Measurements from ENCODE around the gene ZZZ3. TPM values are rescaled to one million over a fixed set of nuclear protein-coding genes. Genes with fewer than 3 reads are reported as not detected.

ZZZ3 gene
- 64.3 and 69.2 TPM in 2 replicates for total RNA-seq

DNA sequence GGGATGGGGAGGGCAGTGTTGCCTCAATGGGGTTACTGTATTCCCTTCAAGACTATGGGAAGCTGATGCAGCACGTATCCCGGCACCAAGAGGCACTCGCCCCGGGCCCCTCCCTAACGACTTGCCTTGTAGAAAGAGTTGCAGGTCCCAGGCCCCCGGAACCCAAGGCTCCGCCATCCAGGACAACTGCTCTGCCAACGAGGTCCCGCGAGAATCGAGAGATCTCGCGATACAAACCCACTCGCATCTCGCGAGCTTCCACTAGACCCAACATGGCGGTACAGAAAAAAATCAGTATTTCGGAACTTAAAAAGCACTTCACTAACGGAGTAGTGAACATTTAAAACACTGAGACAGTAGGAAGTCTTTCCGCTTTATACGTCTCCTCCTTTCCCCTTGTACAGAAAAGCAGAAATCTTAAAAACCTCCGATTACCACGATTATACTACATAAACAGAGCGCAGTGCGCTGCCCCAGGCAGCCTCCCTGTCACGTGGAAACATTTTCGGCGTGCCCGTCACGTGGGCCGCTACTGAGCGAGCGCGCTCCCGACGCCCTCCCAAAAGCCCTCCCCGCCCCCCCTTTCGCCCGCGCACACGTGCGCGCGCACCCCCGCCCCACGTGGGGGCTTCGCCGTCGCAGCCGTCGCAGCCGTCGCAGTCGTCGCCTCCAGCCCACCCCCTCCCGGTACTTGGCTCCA lies at the start of gene ZZZ3:
Gene ZZZ3, minus strand, starts transcription at position 199 of the 700 bp plus-strand sequence. CDS start 49,304 bp downstream, outside the sequence.
- FAIRE-seq (no peak), DNase-seq (ENCODE audit: low read depth) (peak; percentile 86)
- H3K27me3 ChIP-seq (ENCODE audit: control insufficient read depth, insufficient read depth, low read length), result no peaks in the 10 kb centered on the region
- H3K4me3 ChIP-seq (ENCODE audit: low read depth, low read length), result peak within 1 kb of the TSS; percentile 70
- TF ChIP-seq, protein P1, sequence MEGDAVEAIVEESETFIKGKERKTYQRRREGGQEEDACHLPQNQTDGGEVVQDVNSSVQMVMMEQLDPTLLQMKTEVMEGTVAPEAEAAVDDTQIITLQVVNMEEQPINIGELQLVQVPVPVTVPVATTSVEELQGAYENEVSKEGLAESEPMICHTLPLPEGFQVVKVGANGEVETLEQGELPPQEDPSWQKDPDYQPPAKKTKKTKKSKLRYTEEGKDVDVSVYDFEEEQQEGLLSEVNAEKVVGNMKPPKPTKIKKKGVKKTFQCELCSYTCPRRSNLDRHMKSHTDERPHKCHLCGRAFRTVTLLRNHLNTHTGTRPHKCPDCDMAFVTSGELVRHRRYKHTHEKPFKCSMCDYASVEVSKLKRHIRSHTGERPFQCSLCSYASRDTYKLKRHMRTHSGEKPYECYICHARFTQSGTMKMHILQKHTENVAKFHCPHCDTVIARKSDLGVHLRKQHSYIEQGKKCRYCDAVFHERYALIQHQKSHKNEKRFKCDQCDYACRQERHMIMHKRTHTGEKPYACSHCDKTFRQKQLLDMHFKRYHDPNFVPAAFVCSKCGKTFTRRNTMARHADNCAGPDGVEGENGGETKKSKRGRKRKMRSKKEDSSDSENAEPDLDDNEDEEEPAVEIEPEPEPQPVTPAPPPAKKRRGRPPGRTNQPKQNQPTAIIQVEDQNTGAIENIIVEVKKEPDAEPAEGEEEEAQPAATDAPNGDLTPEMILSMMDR (IDR thresholded peaks at IDR 0.05; ENCODE audit: insufficient read depth, low read length, severe bottlenecking), result no peak
- H3K36me3 ChIP-seq (ENCODE audit: control insufficient read depth, insufficient read depth, low read length), result no peaks in the 10 kb centered on the region

DNA sequence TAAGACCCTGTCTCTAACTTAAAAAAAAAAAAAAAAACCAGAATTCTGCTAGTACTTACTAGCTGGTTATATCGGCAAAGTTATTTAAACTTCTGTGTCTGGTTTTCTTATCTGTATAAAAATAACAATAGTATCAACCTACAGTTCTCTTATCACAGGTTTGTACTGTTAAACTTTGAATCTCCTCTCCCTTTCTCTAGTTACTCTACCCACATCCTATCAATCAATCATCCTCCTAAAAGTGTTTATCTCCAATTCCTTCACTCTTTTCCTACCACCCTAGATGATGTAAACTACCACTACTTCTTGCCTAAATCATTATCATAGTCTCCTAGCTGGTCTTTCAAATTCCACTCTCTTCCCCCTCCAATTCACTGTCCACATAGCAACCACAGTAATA lies 49.6 kb upstream of the ZZZ3 start:
- no peak for FAIRE-seq
- H3K36me3 ChIP-seq (ENCODE audit: control insufficient read depth, insufficient read depth, low read length), result peaks cover 3% of the 10 kb centered on the region
- TF ChIP-seq, protein P1 (IDR thresholded peaks at IDR 0.05; ENCODE audit: insufficient read depth, low read length, severe bottlenecking), result no peak

DNA sequence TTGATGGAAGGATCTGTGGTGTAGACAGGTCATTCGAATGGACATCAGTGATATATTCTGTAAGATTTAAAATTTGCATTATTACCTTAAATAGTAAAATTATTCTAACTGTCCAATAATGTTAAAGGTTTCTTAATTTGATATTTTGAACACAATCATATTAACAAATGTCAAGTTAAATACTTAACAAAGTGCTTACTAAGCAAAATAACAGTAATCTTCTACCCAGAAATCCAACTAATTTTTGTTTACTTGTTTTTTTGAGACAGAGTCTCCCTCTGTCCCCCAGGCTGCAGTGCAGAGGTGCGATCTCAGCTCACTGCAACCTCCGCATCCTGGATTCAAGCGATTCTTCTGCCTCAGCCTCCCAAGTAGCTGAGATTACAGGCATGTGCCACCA lies 43.2 kb upstream of the ZZZ3 start:
- DNase-seq (ENCODE audit: low read depth), result no peak
- Histone ChIP-seq H3K36me3 (ENCODE audit: control insufficient read depth, insufficient read depth, low read length) (peaks cover 4% of the 10 kb centered on the region), H3K27me3 (ENCODE audit: control insufficient read depth, insufficient read depth, low read length) (no peaks in the 10 kb centered on the region), H3K4me3 (ENCODE audit: low read depth, low read length) (no peak overlapping the region)
- TF ChIP-seq, protein P1 (IDR thresholded peaks at IDR 0.05; ENCODE audit: insufficient read depth, low read length, severe bottlenecking), result no peak
- FAIRE-seq, result no peak

More for the DNA sequence above, 49.6 kb upstream of the ZZZ3 start:
- Histone ChIP-seq H3K27me3 (ENCODE audit: control insufficient read depth, insufficient read depth, low read length) (no peaks in the 10 kb centered on the region), H3K4me3 (ENCODE audit: low read depth, low read length) (no peak overlapping the region)
- no peak for DNase-seq (ENCODE audit: low read depth)

DNA sequence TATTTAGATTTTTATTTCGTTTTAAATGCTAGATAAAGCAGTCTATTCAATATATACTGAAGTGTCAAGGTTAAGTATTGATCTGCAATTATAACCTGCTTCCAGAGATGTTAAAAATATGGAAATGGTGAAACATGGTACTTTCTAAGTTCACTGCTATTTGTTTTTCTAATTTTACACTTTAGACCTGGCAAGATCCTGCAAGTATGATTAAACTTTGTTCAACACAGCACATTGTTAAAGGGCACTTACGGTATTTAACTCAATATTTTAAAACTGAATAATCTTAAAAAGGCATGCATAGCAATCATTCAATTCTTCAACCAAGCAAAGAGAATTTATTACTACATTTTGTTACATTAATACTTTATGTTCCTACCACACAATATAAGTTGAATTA lies 35.7 kb upstream of the ZZZ3 start:
- H3K36me3 ChIP-seq (ENCODE audit: control insufficient read depth, insufficient read depth, low read length), result peaks cover 2% of the 10 kb centered on the region
- H3K27me3 ChIP-seq (ENCODE audit: control insufficient read depth, insufficient read depth, low read length), result no peaks in the 10 kb centered on the region
- DNase-seq (ENCODE audit: low read depth) (no peak), FAIRE-seq (no peak)
- no peak overlapping the region for H3K4me3 ChIP-seq (ENCODE audit: low read depth, low read length)
- TF ChIP-seq, protein P1 (IDR thresholded peaks at IDR 0.05; ENCODE audit: insufficient read depth, low read length, severe bottlenecking), result no peak

DNA sequence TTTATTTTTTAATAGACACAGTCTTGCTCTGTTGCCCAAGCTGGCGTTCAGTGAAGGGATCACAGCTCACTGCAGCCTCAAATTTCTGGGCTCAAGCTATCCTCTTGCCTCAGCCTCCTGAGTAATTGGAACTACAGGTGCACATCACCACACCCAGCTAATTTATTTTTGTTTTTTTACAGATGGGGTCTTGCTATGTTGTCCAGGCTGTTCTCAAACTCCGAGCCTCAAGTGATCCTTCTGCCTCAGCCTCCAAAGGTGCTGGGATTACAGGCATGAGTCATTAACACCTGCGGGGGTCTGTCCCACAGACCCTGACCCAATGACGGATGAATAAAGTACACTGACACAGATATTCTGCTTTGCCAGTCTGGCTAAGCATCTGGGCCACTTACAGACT lies 33.6 kb upstream of the ZZZ3 start:
- no peak overlapping the region for H3K4me3 ChIP-seq (ENCODE audit: low read depth, low read length)
- no peaks in the 10 kb centered on the region for H3K27me3 ChIP-seq (ENCODE audit: control insufficient read depth, insufficient read depth, low read length)
- TF ChIP-seq, protein P1 (IDR thresholded peaks at IDR 0.05; ENCODE audit: insufficient read depth, low read length, severe bottlenecking), result no peak
- peaks cover 5% of the 10 kb centered on the region for H3K36me3 ChIP-seq (ENCODE audit: control insufficient read depth, insufficient read depth, low read length)
- DNase-seq (ENCODE audit: low read depth) (no peak), FAIRE-seq (no peak)

DNA sequence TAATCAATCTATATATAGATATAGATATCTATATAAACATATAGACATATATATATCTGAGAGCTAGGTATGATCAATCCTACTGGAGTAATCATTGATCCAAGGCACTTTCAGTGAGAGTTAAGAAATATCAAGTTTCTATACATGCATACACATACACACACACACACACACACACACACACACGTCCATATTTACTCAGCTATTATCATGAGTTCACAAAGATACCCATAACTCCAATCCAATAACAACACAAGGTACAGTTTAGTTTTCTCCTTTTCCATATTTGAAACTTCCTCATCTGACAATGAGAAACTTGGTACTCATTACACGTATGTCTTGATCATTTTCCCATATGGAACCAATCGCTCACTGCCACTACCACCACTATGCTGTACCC lies 27.3 kb upstream of the ZZZ3 start:
- H3K27me3 ChIP-seq (ENCODE audit: control insufficient read depth, insufficient read depth, low read length), result no peaks in the 10 kb centered on the region
- no peak for FAIRE-seq
- peaks cover 8% of the 10 kb centered on the region for H3K36me3 ChIP-seq (ENCODE audit: control insufficient read depth, insufficient read depth, low read length)
- H3K4me3 ChIP-seq (ENCODE audit: low read depth, low read length), result no peak overlapping the region
- TF ChIP-seq, protein P1 (IDR thresholded peaks at IDR 0.05; ENCODE audit: insufficient read depth, low read length, severe bottlenecking), result no peak
- no peak for DNase-seq (ENCODE audit: low read depth)
